Upper lobe of left lung (tissue), 6 donors: ENCODE measurements around the gene ADCYAP1R1. TPM values are rescaled to one million over a fixed set of nuclear protein-coding genes. Genes with fewer than 3 reads are reported as not detected.

Experiments
- ATAC-seq, 2 donors: fragments of 200-7000 bp; cut with Tn5 transposase; one replicate each; pipeline ENCODE4 v1.9.1; 2022; ENCODE audit warnings: mild to moderate bottlenecking in 2 of 2, moderate library complexity in 2 of 2; ENCODE audit not compliant: low FRiP score in 2 of 2
- DNase-seq, 2 donors: peaks; one replicate each; pipeline ENCODE4 v3.0.0-alpha.2; 2019 to 2020
- H3K27ac ChIP-seq, 4 donors: fragments of 200-600 bp; sonication (generic); one replicate each; pipeline ENCODE4 v1.5.1; 2016 to 2019
- H3K27me3 ChIP-seq, 4 donors: fragments of 200-600 bp; sonication (generic); one replicate each; pipeline ENCODE4 v1.5.1; 2017 to 2019
- H3K36me3 ChIP-seq, 4 donors: fragments of 200-600 bp; sonication (generic); one replicate each; pipeline ENCODE4 v1.5.1; 2016 to 2019
- H3K4me1 ChIP-seq, 4 donors: fragments of 200-600 bp; sonication (generic); one replicate each; pipeline ENCODE4 v1.5.1; 2018 to 2019
- H3K4me3 ChIP-seq, 4 donors: fragments of 200-600 bp; sonication (generic); one replicate each; pipeline ENCODE4 v1.5.1; 2017 to 2019; ENCODE audit warnings: mild to moderate bottlenecking in 2 of 4, moderate library complexity in 1 of 4
- H3K9me3 ChIP-seq, 4 donors: fragments of 200-600 bp; sonication (generic); one replicate each; pipeline ENCODE4 v1.5.1; 2018 to 2019
- CTCF ChIP-seq, 6 experiments: fragments of 450-650 bp in 4 of 6; fragments of 200-600 bp in 2 of 6; sonication (generic) in 2 of 6; IDR thresholded peaks; one replicate each; pipeline ENCODE4 v1.5.1; 2016 to 2019; ENCODE audit warnings: antibody characterized with exemption in 6 of 6
- EP300 ChIP-seq, 4 donors: sonication (generic); formaldehyde crosslinking; IDR thresholded peaks; one replicate each; pipeline ENCODE4 v1.5.1; 2017; ENCODE audit warnings: antibody characterized with exemption in 4 of 4, control low read depth in 2 of 4
- POLR2A ChIP-seq, 4 donors: fragments of 450-650 bp; IDR thresholded peaks; one replicate each; pipeline ENCODE4 v1.5.1; 2016 to 2017; ENCODE audit warnings: antibody characterized with exemption in 4 of 4, mild to moderate bottlenecking in 2 of 4
- POLR2AphosphoS5 ChIP-seq, 2 donors: sonication (generic); formaldehyde crosslinking; IDR thresholded peaks; one replicate each; pipeline ENCODE4 v1.5.1; 2017; ENCODE audit warnings: antibody characterized with exemption in 2 of 2
- WGBS, 2 donors: methylation state at CpG; one replicate each; pipeline ENCODE4 v1.1.5; 2017 to 2018; 5-methylcytosine and 5-hydroxymethylcytosine counted together
- total RNA-seq, 6 donors: library from RNA; depleted of rRNA in 4 of 6; stranded (reverse); fragments of >200 nt in 4 of 6; gene quantifications; one replicate each; pipeline versions ENCODE4 v1.1.0 to v1.2.1, GENCODE V29; 2016 to 2021
- donor health status: DM: no; HTN: no; CAD: no; lungs with moderate emphysema.
- donor health status: DM: no; HTN: yes; CAD: no; lungs with severe emphysema.

Gene ADCYAP1R1
- total RNA-seq, 6 donors from 2014 or later, result under 0.01 to 1.3 (median 0.13) TPM

DNA sequence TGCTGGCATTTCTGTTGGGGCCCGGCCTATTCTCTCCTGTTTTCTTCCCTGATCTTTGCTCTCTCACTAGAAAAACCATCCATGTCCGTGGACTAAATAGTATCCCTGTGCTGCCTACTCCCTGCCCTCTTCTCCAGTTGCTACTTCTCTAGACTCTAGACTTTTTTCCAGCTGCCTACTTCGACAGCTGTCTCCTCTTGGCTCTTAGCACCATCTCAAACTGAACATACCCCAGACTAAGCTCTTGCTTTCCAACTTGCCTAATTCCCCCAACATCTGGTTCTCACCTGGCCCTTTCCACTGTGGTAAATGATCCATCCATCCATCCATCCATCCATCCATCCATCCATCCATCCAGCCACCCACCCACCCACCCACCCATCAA is 19.5 kb downstream of the ADCYAP1R1 start:
- 53 to 80% methylated on average over 3 of the region's 3 CpGs for WGBS, 2 donors
- no peaks in the 10 kb centered on the region for H3K36me3 ChIP-seq
- H3K27ac ChIP-seq, result no peak overlapping the region
- no peaks in the 10 kb centered on the region for H3K27me3 ChIP-seq
- H3K9me3 ChIP-seq, result no peaks in the 10 kb centered on the region
- no peak for DNase-seq
- no peak for ATAC-seq
- H3K4me1 ChIP-seq, result no peaks in the 10 kb centered on the region
- H3K4me3 ChIP-seq, result no peak overlapping the region
- no peak for TF ChIP-seq EP300 (IDR thresholded peaks at IDR 0.05)
- TF ChIP-seq POLR2A (IDR thresholded peaks at IDR 0.05), result no peak
- no peak for TF ChIP-seq POLR2AphosphoS5 (IDR thresholded peaks at IDR 0.05)
- no peak for TF ChIP-seq CTCF (IDR thresholded peaks at IDR 0.05)

- no peaks in the 10 kb centered on the region for H3K36me3 ChIP-seq
- no peak overlapping the region for H3K27ac ChIP-seq
- no peaks in the 10 kb centered on the region for H3K9me3 ChIP-seq
- H3K4me3 ChIP-seq, result no peak overlapping the region
- WGBS, 2 donors, result 77 to 87% methylated on average over 4 to 5 of the region's 5 CpGs
- DNase-seq (no peak), ATAC-seq (no peak)
- no peaks in the 10 kb centered on the region for H3K4me1 ChIP-seq
- no peaks in the 10 kb centered on the region for H3K27me3 ChIP-seq
- TF ChIP-seq POLR2A (IDR thresholded peaks at IDR 0.05), result no peak
- no peak for TF ChIP-seq POLR2AphosphoS5 (IDR thresholded peaks at IDR 0.05)
- no peak for TF ChIP-seq EP300 (IDR thresholded peaks at IDR 0.05)
- TF ChIP-seq CTCF (IDR thresholded peaks at IDR 0.05), result no peak
Measured at GRCh38 chr7:31073326-31074119, 21.4 kb downstream of the ADCYAP1R1 start.

DNA sequence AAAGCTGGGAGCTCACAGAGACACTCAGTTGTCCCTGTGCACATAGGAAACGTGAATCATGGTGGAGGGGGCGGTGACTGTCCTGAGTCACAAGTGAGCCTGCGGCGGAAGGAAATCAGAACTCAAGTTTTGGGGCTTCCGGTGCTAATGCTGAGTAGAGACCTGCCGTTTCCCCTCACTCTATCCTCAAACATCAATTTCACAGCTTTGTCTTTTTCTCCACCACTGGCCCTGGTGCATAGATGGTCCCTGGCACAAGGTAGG is 21.9 kb downstream of the ADCYAP1R1 start:
- Histone ChIP-seq H3K9me3 (no peaks in the 10 kb centered on the region), H3K27me3 (no peaks in the 10 kb centered on the region), H3K27ac (no peak overlapping the region), H3K4me3 (no peak overlapping the region), H3K36me3 (no peaks in the 10 kb centered on the region), H3K4me1 (no peaks in the 10 kb centered on the region)
- no peak for ATAC-seq
- no peak for DNase-seq
- TF ChIP-seq POLR2AphosphoS5 (IDR thresholded peaks at IDR 0.05) (no peak), EP300 (IDR thresholded peaks at IDR 0.05) (no peak), POLR2A (IDR thresholded peaks at IDR 0.05) (no peak), CTCF (IDR thresholded peaks at IDR 0.05) (no peak)
- 75 to 88% methylated on average over 6 of the region's 6 CpGs for WGBS, 2 donors

DNA sequence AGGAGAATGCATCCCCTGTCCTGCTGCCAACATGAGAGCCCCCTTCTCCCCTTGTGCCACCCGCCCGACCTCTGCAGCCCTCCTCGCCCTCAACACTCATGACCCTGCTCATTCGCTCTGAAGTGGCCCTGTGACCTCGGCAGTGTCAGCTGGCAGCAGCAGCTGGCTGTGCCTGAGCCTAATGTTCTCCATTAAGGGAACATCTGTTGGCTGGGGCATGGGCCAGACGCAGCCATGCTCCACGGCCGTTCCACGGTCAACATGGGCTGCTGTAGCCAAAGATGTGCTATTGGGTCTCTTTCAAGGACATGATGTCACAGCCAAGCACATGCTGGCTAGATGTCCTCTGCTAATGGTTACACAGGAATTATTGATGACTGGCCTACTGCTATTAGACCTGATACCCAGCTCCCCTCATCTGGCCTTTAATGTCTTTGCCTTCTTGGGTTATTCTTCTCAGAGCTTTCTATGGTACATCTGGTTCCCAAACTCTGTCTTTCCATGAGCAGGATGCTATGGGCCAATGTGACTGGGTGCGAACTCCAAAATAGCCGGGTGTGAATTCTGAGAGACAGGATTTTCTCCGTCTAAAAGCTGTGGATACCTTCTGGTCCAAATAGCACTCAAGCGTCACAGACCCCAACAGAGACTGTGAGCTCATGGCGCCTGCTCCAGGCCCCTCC is 22.4 kb downstream of the ADCYAP1R1 start:
- H3K36me3 ChIP-seq, result no peaks in the 10 kb centered on the region
- H3K4me1 ChIP-seq, result no peaks in the 10 kb centered on the region
- no peaks in the 10 kb centered on the region for H3K9me3 ChIP-seq
- peak in 1 of 2 donors; percentile 29 for ATAC-seq
- peak in 1 of 2 donors; percentile 72 for DNase-seq
- no peak overlapping the region for H3K4me3 ChIP-seq
- 80 to 89% methylated on average over 10 to 14 of the region's 14 CpGs for WGBS, 2 donors
- H3K27me3 ChIP-seq, result no peaks in the 10 kb centered on the region
- H3K27ac ChIP-seq, result no peak overlapping the region
- TF ChIP-seq POLR2AphosphoS5 (IDR thresholded peaks at IDR 0.05) (no peak), EP300 (IDR thresholded peaks at IDR 0.05) (no peak), POLR2A (IDR thresholded peaks at IDR 0.05) (no peak), CTCF (IDR thresholded peaks at IDR 0.05) (no peak)

GRCh38 chr7:31075086-31075405 is 22.9 kb downstream of the ADCYAP1R1 start:
- H3K4me1 ChIP-seq, result no peaks in the 10 kb centered on the region
- no peak overlapping the region for H3K4me3 ChIP-seq
- H3K27ac ChIP-seq, result no peak overlapping the region
- ATAC-seq (no peak), DNase-seq (no peak)
- 83 to 88% methylated on average over 4 to 5 of the region's 5 CpGs for WGBS, 2 donors
- H3K36me3 ChIP-seq, result no peaks in the 10 kb centered on the region
- no peaks in the 10 kb centered on the region for H3K9me3 ChIP-seq
- no peaks in the 10 kb centered on the region for H3K27me3 ChIP-seq
- no peak for TF ChIP-seq CTCF (IDR thresholded peaks at IDR 0.05)
- no peak for TF ChIP-seq POLR2A (IDR thresholded peaks at IDR 0.05)
- no peak for TF ChIP-seq EP300 (IDR thresholded peaks at IDR 0.05)
- TF ChIP-seq POLR2AphosphoS5 (IDR thresholded peaks at IDR 0.05), result no peak
